Progenitor cell of endocrine pancreas (in vitro differentiated cells): ENCODE data around the gene NOX3. TPM values are rescaled to one million over a fixed set of nuclear protein-coding genes. Genes with fewer than 3 reads are reported as not detected.

Experiments
- DNase-seq: peaks from one replicate; pipeline ENCODE4 v3.0.0; 2021; ENCODE audit warnings: low spot score; ENCODE audit not compliant: unreplicated experiment
- H3K27ac Mint-ChIP-seq: 2 replicates; pipeline ENCODE4 v1.8.0; 2021; ENCODE audit warnings: mild to moderate bottlenecking, moderate library complexity, mixed read lengths
- H3K27me3 Mint-ChIP-seq: 2 replicates; pipeline ENCODE4 v1.8.0; 2021; ENCODE audit warnings: mixed read lengths
- H3K36me3 Mint-ChIP-seq: 2 replicates; pipeline ENCODE4 v1.8.0; 2022; ENCODE audit warnings: mixed read lengths; ENCODE audit not compliant: insufficient read depth
- H3K4me1 Mint-ChIP-seq: 2 replicates; pipeline ENCODE4 v1.8.0; 2021; ENCODE audit warnings: low read depth, mixed read lengths
- H3K4me3 Mint-ChIP-seq: 2 replicates; pipeline ENCODE4 v1.8.0; 2021; ENCODE audit warnings: low read depth, mild to moderate bottlenecking, moderate library complexity, mixed read lengths
- H3K9me3 Mint-ChIP-seq: 2 replicates; pipeline ENCODE4 v1.8.0; 2021; ENCODE audit warnings: low read depth, mixed read lengths
- total RNA-seq: library from RNA; stranded (reverse); gene quantifications from 2 replicates; pipeline ENCODE4 v1.2.1, GENCODE V29; 2021
- TF ChIP-seq, protein P1 (sequence below): fragments of 200-600 bp; sonication (generic); IDR thresholded peaks from one replicate; pipeline ENCODE4 v1.5.0; 2021; ENCODE audit warnings: antibody characterized with exemption, mild to moderate bottlenecking; ENCODE audit not compliant: unreplicated experiment

NOX3 gene
- total RNA-seq, 1 donor from 2014 or later = not detected

- Mint-ChIP-seq H3K4me3 (no peak overlapping the region), H3K9me3 (peaks cover 11% of the 10 kb centered on the region), H3K27ac (no peak overlapping the region), H3K36me3 (no peaks in the 10 kb centered on the region), H3K27me3 (no peaks in the 10 kb centered on the region), H3K4me1 (no peaks in the 10 kb centered on the region)
- TF ChIP-seq, protein P1, sequence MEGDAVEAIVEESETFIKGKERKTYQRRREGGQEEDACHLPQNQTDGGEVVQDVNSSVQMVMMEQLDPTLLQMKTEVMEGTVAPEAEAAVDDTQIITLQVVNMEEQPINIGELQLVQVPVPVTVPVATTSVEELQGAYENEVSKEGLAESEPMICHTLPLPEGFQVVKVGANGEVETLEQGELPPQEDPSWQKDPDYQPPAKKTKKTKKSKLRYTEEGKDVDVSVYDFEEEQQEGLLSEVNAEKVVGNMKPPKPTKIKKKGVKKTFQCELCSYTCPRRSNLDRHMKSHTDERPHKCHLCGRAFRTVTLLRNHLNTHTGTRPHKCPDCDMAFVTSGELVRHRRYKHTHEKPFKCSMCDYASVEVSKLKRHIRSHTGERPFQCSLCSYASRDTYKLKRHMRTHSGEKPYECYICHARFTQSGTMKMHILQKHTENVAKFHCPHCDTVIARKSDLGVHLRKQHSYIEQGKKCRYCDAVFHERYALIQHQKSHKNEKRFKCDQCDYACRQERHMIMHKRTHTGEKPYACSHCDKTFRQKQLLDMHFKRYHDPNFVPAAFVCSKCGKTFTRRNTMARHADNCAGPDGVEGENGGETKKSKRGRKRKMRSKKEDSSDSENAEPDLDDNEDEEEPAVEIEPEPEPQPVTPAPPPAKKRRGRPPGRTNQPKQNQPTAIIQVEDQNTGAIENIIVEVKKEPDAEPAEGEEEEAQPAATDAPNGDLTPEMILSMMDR = no peak
- DNase-seq = no peak
Observed at GRCh38 chr6:155354167-155354566, 101.5 kb downstream of the NOX3 start.

DNA sequence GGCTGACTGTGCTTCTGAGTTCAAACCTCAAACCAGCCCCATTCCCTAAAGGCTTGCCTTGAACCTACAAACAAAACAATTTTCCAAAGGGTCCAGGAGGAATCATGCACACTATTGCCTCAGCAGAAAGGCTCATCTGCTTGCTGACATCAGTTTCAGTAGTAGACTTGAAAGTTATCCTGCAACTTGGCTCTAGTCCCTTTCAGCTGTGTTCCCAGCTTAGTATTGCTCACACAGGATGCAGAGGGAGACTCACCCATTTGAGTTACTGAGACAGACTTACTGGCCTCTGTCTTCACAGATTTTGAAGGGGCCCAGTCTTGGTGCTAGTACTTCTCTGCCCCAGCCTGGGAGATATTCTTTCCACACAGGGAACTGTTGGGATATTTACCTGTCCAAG is 102.8 kb downstream of the NOX3 start:
- Mint-ChIP-seq H3K4me1 (no peaks in the 10 kb centered on the region), H3K4me3 (no peak overlapping the region), H3K36me3 (no peaks in the 10 kb centered on the region), H3K27me3 (no peaks in the 10 kb centered on the region), H3K27ac (no peak overlapping the region), H3K9me3 (peaks cover 12% of the 10 kb centered on the region)
- no peak for DNase-seq
- TF ChIP-seq, protein P1 = no peak

- H3K9me3 Mint-ChIP-seq = peaks cover 20% of the 10 kb centered on the region
- DNase-seq = no peak
- TF ChIP-seq, protein P1 = no peak
- H3K4me1 Mint-ChIP-seq = no peaks in the 10 kb centered on the region
- no peak overlapping the region for H3K27ac Mint-ChIP-seq
- H3K27me3 Mint-ChIP-seq = no peaks in the 10 kb centered on the region
- H3K36me3 Mint-ChIP-seq = no peaks in the 10 kb centered on the region
- H3K4me3 Mint-ChIP-seq = no peak overlapping the region
Observed at GRCh38 chr6:155352130-155352420, 103.6 kb downstream of the NOX3 start.

- DNase-seq = no peak
- Mint-ChIP-seq H3K4me3 (no peak overlapping the region), H3K27me3 (no peaks in the 10 kb centered on the region), H3K36me3 (peaks cover 4% of the 10 kb centered on the region), H3K4me1 (no peaks in the 10 kb centered on the region), H3K9me3 (peaks cover 26% of the 10 kb centered on the region), H3K27ac (no peak overlapping the region)
- TF ChIP-seq, protein P1 = no peak
Observed at GRCh38 chr6:155351273-155352129, 104.1 kb downstream of the NOX3 start.

- Mint-ChIP-seq H3K27me3 (no peaks in the 10 kb centered on the region), H3K4me1 (no peaks in the 10 kb centered on the region), H3K27ac (no peak overlapping the region), H3K4me3 (no peak overlapping the region), H3K36me3 (peaks cover 6% of the 10 kb centered on the region), H3K9me3 (peaks cover 39% of the 10 kb centered on the region)
- TF ChIP-seq, protein P1 = no peak
- no peak for DNase-seq
Observed at GRCh38 chr6:155349956-155350355, 105.7 kb downstream of the NOX3 start.
